HG03342 (cell line): Measurements from ENCODE around the gene HLA-F.

Experiments used
- ATAC-seq: cut with Tn5 transposase; IDR thresholded peaks from one replicate; pipeline ENCODE4 v1.9.1; 2021; ENCODE audit warnings: mild to moderate bottlenecking, moderate library complexity; ENCODE audit not compliant: unreplicated experiment

The HLA-F gene

GRCh38 chr6:29723262-29723665 is at the start of gene HLA-F:
TSS of gene HLA-F (plus strand) at chr6:29723434. CDS start at chr6:29723464, 30 bp downstream.
- ATAC-seq = peak; percentile 93

- no peak for ATAC-seq
Observed at GRCh38 chr6:29674008-29674407, 49.2 kb upstream of the HLA-F start.

- no peak for ATAC-seq
Observed at GRCh38 chr6:29675561-29675960, 47.7 kb upstream of the HLA-F start.

GRCh38 chr6:29676981-29677601 is 46.1 kb upstream of the HLA-F start:
- ATAC-seq = no peak

- no peak for ATAC-seq
Observed at GRCh38 chr6:29678114-29678513, 45.1 kb upstream of the HLA-F start.

- ATAC-seq = no peak
Observed at GRCh38 chr6:29679962-29680361, 43.3 kb upstream of the HLA-F start.

- ATAC-seq = no peak
Observed at GRCh38 chr6:29680416-29680815, 42.8 kb upstream of the HLA-F start.

GRCh38 chr6:29680904-29681303 is 42.3 kb upstream of the HLA-F start, which contains the start of gene ZFP57:
TSS of gene ZFP57 (minus strand) at chr6:29681152. CDS start at chr6:29677003, 4,149 bp downstream.
- ATAC-seq = no peak

GRCh38 chr6:29681811-29682210 is 41.4 kb upstream of the HLA-F start:
- ATAC-seq = no peak

GRCh38 chr6:29685718-29686326 is 37.4 kb upstream of the HLA-F start:
- ATAC-seq = no peak

GRCh38 chr6:29694637-29695036 is 28.6 kb upstream of the HLA-F start:
- ATAC-seq = no peak

GRCh38 chr6:29696147-29697125 is 26.8 kb upstream of the HLA-F start:
- no peak for ATAC-seq

GRCh38 chr6:29702519-29703103 is 20.6 kb upstream of the HLA-F start:
- ATAC-seq = no peak

GRCh38 chr6:29705389-29706231 is 17.6 kb upstream of the HLA-F start:
- ATAC-seq = no peak

- ATAC-seq = peak; percentile 54
Observed at GRCh38 chr6:29708432-29709179, 14.6 kb upstream of the HLA-F start.

- ATAC-seq = no peak
Observed at GRCh38 chr6:29709188-29709587, 14.0 kb upstream of the HLA-F start.

- ATAC-seq = no peak
Observed at GRCh38 chr6:29710281-29710941, 12.8 kb upstream of the HLA-F start.

GRCh38 chr6:29720863-29721262 is 2.4 kb upstream of the HLA-F start:
- no peak for ATAC-seq
